GM19324 (cell line): ENCODE results near the gene SET.

ENCODE experiments used
- ATAC-seq: cut with Tn5 transposase; IDR thresholded peaks from one replicate; pipeline ENCODE4 v1.9.1; 2021; ENCODE audit warnings: mild to moderate bottlenecking, moderate library complexity; ENCODE audit not compliant: unreplicated experiment, low FRiP score

SET gene

GRCh38 chr9:128724744-128725211 is 35.8 kb downstream of the SET start:
- ATAC-seq = no peak

GRCh38 chr9:128727640-128728248 is 38.7 kb downstream of the SET start:
- ATAC-seq = no peak

- ATAC-seq = no peak
Measured at GRCh38 chr9:128728298-128728697, 39.3 kb downstream of the SET start.

- ATAC-seq = no peak
Measured at GRCh38 chr9:128729302-128729701, 40.3 kb downstream of the SET start.

GRCh38 chr9:128729766-128730517 is 40.9 kb downstream of the SET start:
- ATAC-seq = no peak

- no peak for ATAC-seq
Measured at GRCh38 chr9:128731093-128731492, 42.1 kb downstream of the SET start.

GRCh38 chr9:128731691-128732090 is 42.7 kb downstream of the SET start:
- ATAC-seq = no peak

GRCh38 chr9:128732576-128732975 is 43.6 kb downstream of the SET start:
- ATAC-seq = no peak

- ATAC-seq = no peak
Measured at GRCh38 chr9:128733256-128733655, 44.2 kb downstream of the SET start.

- ATAC-seq = no peak
Measured at GRCh38 chr9:128735373-128735772, 46.4 kb downstream of the SET start.

GRCh38 chr9:128742401-128742800 is 53.4 kb downstream of the SET start:
- no peak for ATAC-seq

GRCh38 chr9:128743421-128743820 is 54.4 kb downstream of the SET start:
- no peak for ATAC-seq
